ENCODE measurements around the gene ZNF148. TPM values are rescaled to one million over a fixed set of nuclear protein-coding genes. Genes with fewer than 3 reads are reported as not detected.

Gene ZNF148
- total RNA-seq, 1 experiment from 2014 or later = 24.8 TPM

GRCh38 chr3:125240496-125240895 lies 134.6 kb downstream of the ZNF148 start:
- Histone ChIP-seq H4K20me1 (ENCODE audit: control insufficient read depth, insufficient read depth, insufficient read length) (no peaks in the 10 kb centered on the region), H4K5ac (ENCODE audit: insufficient read length, low read depth, low read length) (no peak overlapping the region), H3K27me3 (ENCODE audit: insufficient read depth, low read length) (no peaks in the 10 kb centered on the region), H3K79me2 (ENCODE audit: insufficient read depth, low read length) (no peaks in the 10 kb centered on the region), H3K56ac (ENCODE audit: insufficient read length, low read depth, low read length) (no peak overlapping the region), H3K18ac (ENCODE audit: insufficient read length, low read depth, low read length) (no peak overlapping the region), H3K4ac (ENCODE audit: low read depth, low read length) (no peak overlapping the region), H3K23me2 (ENCODE audit: insufficient read length, low read depth, low read length, poor library complexity, severe bottlenecking) (no peaks in the 10 kb centered on the region), H2AK5ac (ENCODE audit: insufficient read length, low read length) (no peak overlapping the region), H2BK12ac (ENCODE audit: insufficient read length, low read depth, low read length) (no peak overlapping the region), H2BK120ac (ENCODE audit: low read depth, low read length, poor library complexity, severe bottlenecking) (no peak overlapping the region), H2BK15ac (ENCODE audit: low read depth, low read length) (no peak overlapping the region), H3T11ph (ENCODE audit: low read length) (no peak overlapping the region), H3K27ac (ENCODE audit: insufficient read length, low read depth, low read length) (no peak overlapping the region), H3K14ac (ENCODE audit: insufficient read depth, low read length) (no peak overlapping the region), H3K9ac (ENCODE audit: extremely low read depth, insufficient read length, low read length) (no peak overlapping the region), H3K4me1 (ENCODE audit: insufficient read depth, low read length) (no peaks in the 10 kb centered on the region), H2BK20ac (ENCODE audit: low read depth, low read length, poor library complexity, severe bottlenecking) (no peak overlapping the region), H2AFZ (ENCODE audit: low read length) (no peak overlapping the region), H3K79me1 (ENCODE audit: insufficient read depth, low read depth, low read length, poor library complexity, severe bottlenecking) (no peaks in the 10 kb centered on the region), H4K91ac (ENCODE audit: insufficient read length, low read depth, low read length) (no peak overlapping the region), H3K4me2 (ENCODE audit: insufficient read depth, insufficient read length, low read length) (no peak overlapping the region), H3K9me3 (ENCODE audit: control insufficient read depth, low read depth, low read length) (no peaks in the 10 kb centered on the region), H4K8ac (replicated peaks; ENCODE audit: insufficient read length, low read depth, low read length) (no peak overlapping the region), H2BK5ac (ENCODE audit: insufficient read length, low read length) (no peak overlapping the region), H3K23ac (ENCODE audit: insufficient read length, low read depth, low read length) (no peak overlapping the region)
- Mint-ChIP-seq H3K4me3 (no peak overlapping the region), H3K27ac (no peak overlapping the region), H3K27me3 (ENCODE audit: low read depth) (no peaks in the 10 kb centered on the region), H3K9me3 (no peaks in the 10 kb centered on the region), H3K36me3 (ENCODE audit: insufficient read depth in 1 of 3, low read depth in 3 of 3) (peaks cover 0 to 2% (median 0%) of the 10 kb centered on the region in 3 experiments; a peak in 1 of 7 replicates), H3K4me1 (peaks cover 3 to 7% of the 10 kb centered on the region in 2 experiments; a peak in 2 of 4 replicates)
- no peak for TF ChIP-seq CTCF (conservative IDR thresholded peaks at IDR 0.05)
- no peak for DNase-seq
- WGBS (ENCODE audit: extremely low coverage, insufficient read length, low lambda C conversion rate) = no CpG with 5 or more reads among the region's 4 CpGs

Measured in H9 (cell line).